ENCODE measurements around the gene MARCHF3. TPM values are rescaled to one million over a fixed set of nuclear protein-coding genes. Genes with fewer than 3 reads are reported as not detected.
"Not testable (repeated sequence)": the region's sequence is repeated elsewhere in the genome, so short reads cannot be mapped to it uniquely, and the experiment has no call there.

Gene MARCHF3
- total RNA-seq, 2 donors from 2014 or later: 19.2 to 46.2 TPM

GRCh38 chr5:126864042-126864688, 166.2 kb downstream of the MARCHF3 start:
- no peaks in the 10 kb centered on the region for H3K36me3 Mint-ChIP-seq
- H3K4me1 Mint-ChIP-seq (ENCODE audit: low read depth in 2 of 2): peaks cover 7 to 9% of the 10 kb centered on the region in 2 donors
- no peak for DNase-seq (ENCODE audit: low spot score)
- peaks cover 0 to 2% of the 10 kb centered on the region in 2 donors for H3K27me3 Mint-ChIP-seq
- no peaks in the 10 kb centered on the region for H3K9me3 Mint-ChIP-seq
- ATAC-seq: peak in 1 of 2 donors; percentile 50
- no peak overlapping the region for H3K27ac Mint-ChIP-seq
- no peak overlapping the region for H3K4me3 Mint-ChIP-seq

GRCh38 chr5:126863402-126863801, 167.0 kb downstream of the MARCHF3 start:
- Mint-ChIP-seq H3K27ac (no peak overlapping the region), H3K9me3 (no peaks in the 10 kb centered on the region), H3K36me3 (no peaks in the 10 kb centered on the region), H3K27me3 (no peaks in the 10 kb centered on the region), H3K4me3 (no peak overlapping the region), H3K4me1 (ENCODE audit: low read depth in 2 of 2) (peaks cover 0 to 2% of the 10 kb centered on the region in 2 donors)
- ATAC-seq (no peak), DNase-seq (ENCODE audit: low spot score) (no peak)

GRCh38 chr5:126858441-126858840, 171.9 kb downstream of the MARCHF3 start:
- peaks cover 7% of the 10 kb centered on the region for H3K36me3 Mint-ChIP-seq
- no peaks in the 10 kb centered on the region for H3K9me3 Mint-ChIP-seq
- ATAC-seq: no peak
- H3K27me3 Mint-ChIP-seq: no peaks in the 10 kb centered on the region
- H3K4me3 Mint-ChIP-seq: no peak overlapping the region
- peaks cover 15 to 16% of the 10 kb centered on the region in 2 donors for H3K4me1 Mint-ChIP-seq (ENCODE audit: low read depth in 2 of 2)
- no peak overlapping the region for H3K27ac Mint-ChIP-seq
- DNase-seq (ENCODE audit: low spot score): no peak

GRCh38 chr5:126857472-126858410, 172.6 kb downstream of the MARCHF3 start:
- peaks cover 7% of the 10 kb centered on the region for H3K36me3 Mint-ChIP-seq
- H3K4me1 Mint-ChIP-seq (ENCODE audit: low read depth in 2 of 2): peaks cover 21 to 23% of the 10 kb centered on the region in 2 donors
- no peak overlapping the region for H3K27ac Mint-ChIP-seq
- H3K4me3 Mint-ChIP-seq: no peak overlapping the region
- H3K9me3 Mint-ChIP-seq: no peaks in the 10 kb centered on the region
- DNase-seq (ENCODE audit: low spot score) (no peak), ATAC-seq (no peak)
- H3K27me3 Mint-ChIP-seq: no peaks in the 10 kb centered on the region

GRCh38 chr5:126855266-126855665, 175.1 kb downstream of the MARCHF3 start:
- Mint-ChIP-seq H3K27ac (peak overlapping the region; percentile 46 to 68), H3K27me3 (no peaks in the 10 kb centered on the region), H3K36me3 (peaks cover 7% of the 10 kb centered on the region), H3K4me1 (ENCODE audit: low read depth in 2 of 2) (peaks cover 33 to 34% of the 10 kb centered on the region in 2 donors), H3K4me3 (peak overlapping the region; percentile 54), H3K9me3 (no peaks in the 10 kb centered on the region)
- no peak for ATAC-seq
- DNase-seq (ENCODE audit: low spot score): no peak

GRCh38 chr5:126854526-126855110, 175.7 kb downstream of the MARCHF3 start:
- H3K27ac Mint-ChIP-seq: peak overlapping the region; percentile 68 to 79
- H3K27me3 Mint-ChIP-seq: no peaks in the 10 kb centered on the region
- H3K4me1 Mint-ChIP-seq (ENCODE audit: low read depth in 2 of 2): peaks cover 33 to 34% of the 10 kb centered on the region in 2 donors
- H3K9me3 Mint-ChIP-seq: no peaks in the 10 kb centered on the region
- DNase-seq (ENCODE audit: low spot score) (no peak), ATAC-seq (no peak)
- H3K4me3 Mint-ChIP-seq: no peak overlapping the region
- H3K36me3 Mint-ChIP-seq: peaks cover 7% of the 10 kb centered on the region

GRCh38 chr5:126853541-126854307, 176.6 kb downstream of the MARCHF3 start:
- peak overlapping the region; percentile 79 to 85 for H3K27ac Mint-ChIP-seq
- not testable (repeated sequence) for DNase-seq (ENCODE audit: low spot score)

GRCh38 chr5:126852841-126853271, 177.5 kb downstream of the MARCHF3 start:
- DNase-seq (ENCODE audit: low spot score) (no peak), ATAC-seq (no peak)
- H3K36me3 Mint-ChIP-seq: peaks cover 7% of the 10 kb centered on the region
- H3K9me3 Mint-ChIP-seq: no peaks in the 10 kb centered on the region
- H3K27ac Mint-ChIP-seq: peak overlapping the region; percentile 79 to 85
- H3K4me1 Mint-ChIP-seq (ENCODE audit: low read depth in 2 of 2): peaks cover 34 to 37% of the 10 kb centered on the region in 2 donors
- no peaks in the 10 kb centered on the region for H3K27me3 Mint-ChIP-seq
- H3K4me3 Mint-ChIP-seq: peak overlapping the region; percentile 85

More at GRCh38 chr5:126853541-126854307, 176.6 kb downstream of the MARCHF3 start:
- H3K36me3 Mint-ChIP-seq, H3K27me3 Mint-ChIP-seq, H3K9me3 Mint-ChIP-seq: not testable (repeated sequence)
- peaks cover 34 to 37% of the 10 kb centered on the region in 2 donors for H3K4me1 Mint-ChIP-seq (ENCODE audit: low read depth in 2 of 2)
- peak; percentile 55 to 58 for ATAC-seq
- peak overlapping the region; percentile 85 for H3K4me3 Mint-ChIP-seq

GRCh38 chr5:126852091-126852571, 178.2 kb downstream of the MARCHF3 start:
- Mint-ChIP-seq H3K27ac (peak overlapping the region; percentile 79 to 85), H3K9me3 (no peaks in the 10 kb centered on the region), H3K4me3 (peak overlapping the region; percentile 85), H3K4me1 (ENCODE audit: low read depth in 2 of 2) (peaks cover 34 to 37% of the 10 kb centered on the region in 2 donors), H3K36me3 (peaks cover 7% of the 10 kb centered on the region), H3K27me3 (no peaks in the 10 kb centered on the region)
- ATAC-seq: peak; percentile 70 to 76
- DNase-seq (ENCODE audit: low spot score): no peak

GRCh38 chr5:126851501-126852011, 178.8 kb downstream of the MARCHF3 start:
- no peak for ATAC-seq
- no peak for DNase-seq (ENCODE audit: low spot score)
- H3K4me1 Mint-ChIP-seq (ENCODE audit: low read depth in 2 of 2): peaks cover 34 to 37% of the 10 kb centered on the region in 2 donors
- peaks cover 7% of the 10 kb centered on the region for H3K36me3 Mint-ChIP-seq
- H3K27ac Mint-ChIP-seq: peak overlapping the region in 1 of 2 donors; percentile 85
- no peaks in the 10 kb centered on the region for H3K27me3 Mint-ChIP-seq
- H3K4me3 Mint-ChIP-seq: no peak overlapping the region
- H3K9me3 Mint-ChIP-seq: no peaks in the 10 kb centered on the region

- no peaks in the 10 kb centered on the region for H3K9me3 Mint-ChIP-seq
- no peaks in the 10 kb centered on the region for H3K36me3 Mint-ChIP-seq
- no peaks in the 10 kb centered on the region for H3K27me3 Mint-ChIP-seq
- H3K4me3 Mint-ChIP-seq: no peak overlapping the region
- DNase-seq (ENCODE audit: low spot score) (no peak), ATAC-seq (no peak)
- peaks cover 36 to 41% of the 10 kb centered on the region in 2 donors for H3K4me1 Mint-ChIP-seq (ENCODE audit: low read depth in 2 of 2)
- H3K27ac Mint-ChIP-seq: no peak overlapping the region
These were observed 181.2 kb downstream of the MARCHF3 start for GRCh38 chr5:126849101-126849678.

- Mint-ChIP-seq H3K36me3 (no peaks in the 10 kb centered on the region), H3K4me1 (ENCODE audit: low read depth in 2 of 2) (peaks cover 34 to 39% of the 10 kb centered on the region in 2 donors), H3K4me3 (no peak overlapping the region), H3K9me3 (no peaks in the 10 kb centered on the region), H3K27ac (peak overlapping the region in 1 of 2 donors; percentile 36), H3K27me3 (no peaks in the 10 kb centered on the region)
- ATAC-seq (no peak), DNase-seq (ENCODE audit: low spot score) (no peak)
These were observed 182.1 kb downstream of the MARCHF3 start for GRCh38 chr5:126848253-126848652.

Measured in natural killer cell treated with Interleukin-12 subunit alpha and Interleukin-12 subunit beta and Interleukin-15 and Interleukin-18, amount 100 ng/mL, for 72 hours (primary cell).